ENCODE measurements around the gene ATP10B. TPM values are rescaled to one million over a fixed set of nuclear protein-coding genes. Genes with fewer than 3 reads are reported as not detected.

The ATP10B gene
- total RNA-seq, 1 donor from 2014 or later, result not detected

- no peak overlapping the region for H3K4me3 ChIP-seq
- no peak for DNase-seq
- intact Hi-C loops (cut with micrococcal nuclease), result no loop called here
- peaks cover 5% of the 10 kb centered on the region for H3K27me3 ChIP-seq (ENCODE audit: low read depth)
- no peaks in the 10 kb centered on the region for H3K36me3 ChIP-seq
- H3K4me1 ChIP-seq, result no peaks in the 10 kb centered on the region
- no peaks in the 10 kb centered on the region for H3K9me3 ChIP-seq (replicated peaks)
- no peak for TF ChIP-seq CTCF (IDR thresholded peaks at IDR 0.05; ENCODE audit: borderline replicate concordance)
- no peak overlapping the region for H3K27ac ChIP-seq (replicated peaks)
Measured at GRCh38 chr5:160846642-160847041, 5.4 kb downstream of the ATP10B start.

- Histone ChIP-seq H3K27ac (replicated peaks) (no peak overlapping the region), H3K4me1 (no peaks in the 10 kb centered on the region), H3K27me3 (ENCODE audit: low read depth) (peaks cover 5% of the 10 kb centered on the region), H3K36me3 (no peaks in the 10 kb centered on the region), H3K9me3 (replicated peaks) (no peaks in the 10 kb centered on the region), H3K4me3 (no peak overlapping the region)
- intact Hi-C loops (cut with micrococcal nuclease), result no loop called here
- no peak for TF ChIP-seq CTCF (IDR thresholded peaks at IDR 0.05; ENCODE audit: borderline replicate concordance)
- no peak for DNase-seq
Measured at GRCh38 chr5:160844177-160844576, 7.8 kb downstream of the ATP10B start.

- Histone ChIP-seq H3K27ac (replicated peaks) (no peak overlapping the region), H3K4me3 (no peak overlapping the region), H3K9me3 (replicated peaks) (no peaks in the 10 kb centered on the region), H3K27me3 (ENCODE audit: low read depth) (peaks cover 5% of the 10 kb centered on the region), H3K36me3 (no peaks in the 10 kb centered on the region), H3K4me1 (no peaks in the 10 kb centered on the region)
- DNase-seq, result no peak
- no peak for TF ChIP-seq CTCF (IDR thresholded peaks at IDR 0.05; ENCODE audit: borderline replicate concordance)
- intact Hi-C loops (cut with micrococcal nuclease), result no loop called here
Measured at GRCh38 chr5:160843240-160843639, 8.8 kb downstream of the ATP10B start.

GRCh38 chr5:160837749-160838593 lies 14.0 kb downstream of the ATP10B start:
- Histone ChIP-seq H3K4me1 (no peaks in the 10 kb centered on the region), H3K27ac (replicated peaks) (no peak overlapping the region), H3K4me3 (no peak overlapping the region), H3K27me3 (ENCODE audit: low read depth) (no peaks in the 10 kb centered on the region), H3K9me3 (replicated peaks) (peaks cover 11% of the 10 kb centered on the region), H3K36me3 (no peaks in the 10 kb centered on the region)
- DNase-seq, result no peak
- intact Hi-C loops (cut with micrococcal nuclease), result no loop called here
- no peak for TF ChIP-seq CTCF (IDR thresholded peaks at IDR 0.05; ENCODE audit: borderline replicate concordance)

- Histone ChIP-seq H3K4me3 (no peak overlapping the region), H3K27ac (replicated peaks) (no peak overlapping the region), H3K36me3 (no peaks in the 10 kb centered on the region), H3K27me3 (ENCODE audit: low read depth) (no peaks in the 10 kb centered on the region), H3K9me3 (replicated peaks) (peaks cover 17% of the 10 kb centered on the region), H3K4me1 (no peaks in the 10 kb centered on the region)
- DNase-seq, result no peak
- intact Hi-C loops (cut with micrococcal nuclease), result no loop called here
- TF ChIP-seq CTCF (IDR thresholded peaks at IDR 0.05; ENCODE audit: borderline replicate concordance), result no peak
Measured at GRCh38 chr5:160837211-160837610, 14.8 kb downstream of the ATP10B start.
